ENCODE results near the gene UBR4.

DNA sequence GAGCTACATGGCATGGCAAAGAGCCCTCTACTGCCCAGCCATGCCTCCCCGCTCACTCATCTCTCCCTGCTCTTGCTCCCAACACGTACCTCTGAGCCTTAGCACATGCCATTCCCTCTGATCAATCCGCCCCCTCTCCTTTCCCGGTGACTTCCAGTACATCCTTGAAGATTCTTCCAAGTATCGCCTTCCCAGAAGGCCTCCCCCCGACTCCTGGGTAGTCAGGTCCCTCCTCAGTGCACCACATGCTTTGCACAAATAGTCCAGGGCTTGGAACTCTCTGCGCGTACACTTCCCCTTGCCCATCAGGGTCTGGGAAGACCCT is 176.6 kb downstream of the UBR4 start:
- TF ChIP-seq CTCF (conservative IDR thresholded peaks at IDR 0.05; ENCODE audit: low read length), result no peak
- TF ChIP-seq EZH2phosphoT487 (IDR thresholded peaks at IDR 0.05; ENCODE audit: borderline replicate concordance, low read depth, low read length), result no peak

Measured in OCI-LY7 (cell line).